Loucy (cell line): Measurements from ENCODE around the gene AP3D1.

Experiments
- H2AFZ ChIP-seq: fragments of 200-600 bp; sonication (generic); 2 replicates; pipeline ENCODE4 v1.6.0; 2016; ENCODE audit warnings: antibody characterized with exemption, mild to moderate bottlenecking, low read length, moderate library complexity
- H3F3A ChIP-seq: fragments of 200-600 bp; 2 replicates; pipeline ENCODE4 v1.6.0; 2016; ENCODE audit warnings: antibody characterized with exemption, low read depth, mild to moderate bottlenecking
- H3K27me3 ChIP-seq: fragments of 200-600 bp; sonication (generic); 2 replicates; pipeline ENCODE4 v1.6.1; 2014; ENCODE audit warnings: low read length, mild to moderate bottlenecking; ENCODE audit not compliant: insufficient read depth, poor library complexity, severe bottlenecking
- H3K36me3 ChIP-seq: fragments of 200-600 bp; sonication (generic); 2 replicates; pipeline ENCODE4 v1.6.1; 2016; ENCODE audit warnings: low read length; ENCODE audit not compliant: insufficient read depth
- H3K4me1 ChIP-seq: fragments of 200-600 bp; sonication (generic); 2 replicates; pipeline ENCODE4 v1.5.1; 2014; ENCODE audit warnings: low read length, mild to moderate bottlenecking; ENCODE audit not compliant: insufficient read depth, poor library complexity, severe bottlenecking
- H3K4me2 ChIP-seq: fragments of 200-600 bp; sonication (generic); 2 replicates; pipeline ENCODE4 v1.6.0; 2014; ENCODE audit warnings: antibody characterized with exemption, low read length, low read depth, mild to moderate bottlenecking; ENCODE audit not compliant: poor library complexity, severe bottlenecking
- H3K4me3 ChIP-seq: fragments of 200-600 bp; sonication (generic); 2 replicates; pipeline ENCODE4 v1.5.1; 2014; ENCODE audit warnings: low read length, mild to moderate bottlenecking, mixed read lengths; ENCODE audit not compliant: poor library complexity, severe bottlenecking
- H3K79me2 ChIP-seq: fragments of 200-600 bp; sonication (generic); 2 replicates; pipeline ENCODE4 v1.6.1; 2014; ENCODE audit warnings: low read length; ENCODE audit not compliant: insufficient read depth
- H3K9ac ChIP-seq: fragments of 200-600 bp; sonication (generic); 2 replicates; pipeline ENCODE4 v1.6.0; 2014; ENCODE audit warnings: mild to moderate bottlenecking, low read depth, low read length, moderate library complexity; ENCODE audit not compliant: poor library complexity, severe bottlenecking
- H3K9me2 ChIP-seq: fragments of 200-600 bp; sonication (generic); replicated peaks from 2 replicates; pipeline ENCODE4 v1.6.1; 2016; ENCODE audit warnings: low read depth, low read length, mixed read lengths
- H3K9me3 ChIP-seq: fragments of 200-600 bp; sonication (generic); 2 replicates; pipeline ENCODE4 v1.6.1; 2014; ENCODE audit warnings: mild to moderate bottlenecking, antibody characterized with exemption, low read length, low read depth; ENCODE audit not compliant: insufficient read depth
- H4K20me1 ChIP-seq: fragments of 200-600 bp; sonication (generic); 2 replicates; pipeline ENCODE4 v1.6.0; 2014; ENCODE audit warnings: antibody characterized with exemption, low read length, mild to moderate bottlenecking; ENCODE audit not compliant: insufficient read depth, poor library complexity, severe bottlenecking
- CTCF ChIP-seq: fragments of 200-600 bp; sonication (generic); conservative IDR thresholded peaks from 2 replicates; pipeline ENCODE4 v1.5.1; 2014; ENCODE audit warnings: mild to moderate bottlenecking, antibody characterized with exemption, low read length
- EZH2phosphoT487 ChIP-seq: fragments of 200-600 bp; IDR thresholded peaks from 2 replicates; pipeline ENCODE4 v1.6.1; 2018; ENCODE audit warnings: antibody characterized with exemption, mild to moderate bottlenecking, moderate library complexity, borderline replicate concordance

AP3D1 gene

DNA sequence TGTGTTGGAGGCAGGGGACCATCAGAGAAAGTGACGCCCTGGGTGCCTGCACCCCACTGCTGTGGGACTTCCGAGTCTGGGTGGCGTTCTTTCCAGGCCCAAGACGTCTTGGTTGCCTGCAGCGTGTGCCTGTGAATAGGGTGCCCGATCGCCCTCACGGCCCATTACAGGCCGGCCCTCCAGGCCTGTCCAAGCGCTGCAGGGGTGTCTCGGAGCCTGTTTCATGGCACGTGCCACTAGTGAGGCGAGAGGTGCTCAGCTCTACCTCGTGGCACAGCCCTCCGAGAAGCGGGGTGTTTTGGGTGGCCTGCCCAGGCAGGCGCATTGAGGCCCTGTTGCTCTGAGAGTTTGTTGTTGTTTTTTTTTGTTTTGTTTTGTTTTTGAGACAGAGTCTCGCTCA, 42.4 kb upstream of the AP3D1 start:
- no peak overlapping the region for H3K9ac ChIP-seq
- H3K4me3 ChIP-seq = no peak overlapping the region
- H3K4me1 ChIP-seq = no peaks in the 10 kb centered on the region
- no peak overlapping the region for H3K4me2 ChIP-seq
- TF ChIP-seq CTCF = no peak
- TF ChIP-seq EZH2phosphoT487 = no peak
- H3K9me3 ChIP-seq = no peaks in the 10 kb centered on the region
- peaks cover 91% of the 10 kb centered on the region; the same call in 1 of the 2 replicates for H3K36me3 ChIP-seq
- H4K20me1 ChIP-seq = peaks cover 35% of the 10 kb centered on the region
- H3K9me2 ChIP-seq = no peaks in the 10 kb centered on the region
- peaks cover 47% of the 10 kb centered on the region; the same call in 1 of the 2 replicates for H3K79me2 ChIP-seq
- no peaks in the 10 kb centered on the region for H3K27me3 ChIP-seq
- H2AFZ ChIP-seq = no peak overlapping the region
- no peaks in the 10 kb centered on the region for H3F3A ChIP-seq

DNA sequence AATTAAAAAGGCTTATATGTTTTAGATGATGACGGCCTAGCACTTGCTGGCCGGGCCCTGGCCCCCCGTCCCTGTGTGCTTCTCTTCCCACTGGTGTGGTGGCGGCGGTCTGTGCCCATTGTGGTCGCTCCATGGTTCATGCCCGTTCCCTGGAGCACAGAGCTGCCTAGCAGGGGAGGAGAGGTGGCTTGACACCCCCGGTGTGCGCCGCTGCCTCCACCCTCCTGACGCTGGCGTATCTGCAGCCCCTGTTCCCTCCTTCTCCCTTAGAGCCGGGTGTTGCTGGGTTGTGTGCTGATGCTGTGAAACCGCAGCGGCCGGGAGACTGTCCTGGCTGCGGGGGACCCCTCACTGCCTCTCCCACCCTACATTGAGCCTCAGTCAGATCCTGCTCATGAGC, 41.5 kb upstream of the AP3D1 start:
- H3K36me3 ChIP-seq = peaks cover 91% of the 10 kb centered on the region; the same call in 1 of the 2 replicates
- H3K9me3 ChIP-seq = no peaks in the 10 kb centered on the region
- H3K9ac ChIP-seq = no peak overlapping the region
- no peaks in the 10 kb centered on the region for H3K9me2 ChIP-seq
- H2AFZ ChIP-seq = no peak overlapping the region
- no peaks in the 10 kb centered on the region for H3F3A ChIP-seq
- TF ChIP-seq EZH2phosphoT487 (no peak), CTCF (no peak)
- H3K4me1 ChIP-seq = no peaks in the 10 kb centered on the region
- no peak overlapping the region for H3K4me3 ChIP-seq
- peaks cover 26% of the 10 kb centered on the region for H4K20me1 ChIP-seq
- no peaks in the 10 kb centered on the region for H3K27me3 ChIP-seq
- H3K79me2 ChIP-seq = peaks cover 45% of the 10 kb centered on the region; the same call in 1 of the 2 replicates
- H3K4me2 ChIP-seq = no peak overlapping the region

DNA sequence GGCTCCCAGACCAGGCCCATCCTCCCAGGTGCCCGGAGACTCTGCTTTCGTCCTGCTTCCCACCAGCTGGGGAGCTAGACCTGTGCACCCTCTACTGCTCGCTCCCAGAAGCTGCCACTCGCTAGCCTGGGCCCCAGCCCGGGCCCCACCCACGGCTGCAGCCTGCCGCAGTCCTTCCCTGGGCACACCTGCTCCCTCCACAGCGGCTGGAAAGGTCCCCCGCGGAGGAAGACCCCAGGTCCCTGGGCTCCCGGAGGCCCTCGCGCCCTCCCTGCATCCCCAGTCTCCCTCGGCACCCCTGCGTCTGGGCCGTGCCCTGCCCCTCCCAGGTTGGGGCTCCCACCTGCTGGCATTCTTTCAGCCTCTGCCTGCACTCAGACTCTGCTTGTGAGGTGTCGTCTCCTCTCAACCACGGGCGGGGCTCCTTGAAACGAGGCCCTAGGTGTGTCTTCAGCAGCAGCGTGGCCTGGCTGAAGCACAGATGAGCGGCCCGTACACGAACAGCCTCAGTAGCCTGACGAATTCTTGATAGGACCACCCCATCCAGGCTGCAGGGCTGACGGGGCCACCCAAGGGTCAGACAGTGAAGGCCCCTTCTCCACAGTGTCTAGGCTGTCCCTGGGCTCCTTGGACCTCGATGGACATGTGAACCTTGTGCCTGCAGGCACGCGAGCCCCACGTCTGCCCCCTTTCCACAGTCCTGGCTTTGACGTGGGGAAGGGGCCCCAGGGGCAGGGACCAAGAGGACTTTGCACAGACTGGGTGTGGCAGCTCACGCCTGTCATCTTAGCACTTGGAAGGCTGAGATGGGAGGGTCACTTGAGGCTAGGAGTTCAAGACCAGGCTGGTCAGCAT, 40.3 kb upstream of the AP3D1 start:
- peaks cover 26% of the 10 kb centered on the region for H4K20me1 ChIP-seq
- peaks cover 42% of the 10 kb centered on the region; the same call in 1 of the 2 replicates for H3K79me2 ChIP-seq
- no peak overlapping the region for H2AFZ ChIP-seq
- no peak overlapping the region for H3K4me2 ChIP-seq
- TF ChIP-seq EZH2phosphoT487 (no peak), CTCF (no peak)
- no peaks in the 10 kb centered on the region for H3K4me1 ChIP-seq
- no peaks in the 10 kb centered on the region for H3F3A ChIP-seq
- no peaks in the 10 kb centered on the region for H3K9me3 ChIP-seq
- peaks cover 90% of the 10 kb centered on the region; the same call in 1 of the 2 replicates for H3K36me3 ChIP-seq
- no peak overlapping the region for H3K4me3 ChIP-seq
- H3K9ac ChIP-seq = no peak overlapping the region
- H3K27me3 ChIP-seq = no peaks in the 10 kb centered on the region
- H3K9me2 ChIP-seq = no peaks in the 10 kb centered on the region
